Keratinocyte (primary cell): ENCODE results near the gene PRKCE.

Source experiments
- EZH2 ChIP-seq: IDR thresholded peaks from one replicate; pipeline ENCODE4 v1.6.1; 2012; ENCODE audit warnings: inconsistent platforms, mild to moderate bottlenecking, low read length, moderate library complexity
- TF ChIP-seq, protein P1 (sequence below), 3 experiments: IDR thresholded peaks in 1 of 3; conservative IDR thresholded peaks in 1 of 3; optimal IDR thresholded peaks in 1 of 3; 2 replicates in 2 of 3; 3 replicates in 1 of 3; pipeline versions ENCODE3 to v1.5.1; 2011; ENCODE audit warnings: low read length in 3 of 3, mild to moderate bottlenecking in 3 of 3, moderate library complexity in 2 of 3, control low read depth in 1 of 3, inconsistent platforms in 1 of 3; ENCODE audit not compliant: insufficient read depth in 2 of 3; ENCODE audit errors: extremely low read depth in 1 of 3

DNA sequence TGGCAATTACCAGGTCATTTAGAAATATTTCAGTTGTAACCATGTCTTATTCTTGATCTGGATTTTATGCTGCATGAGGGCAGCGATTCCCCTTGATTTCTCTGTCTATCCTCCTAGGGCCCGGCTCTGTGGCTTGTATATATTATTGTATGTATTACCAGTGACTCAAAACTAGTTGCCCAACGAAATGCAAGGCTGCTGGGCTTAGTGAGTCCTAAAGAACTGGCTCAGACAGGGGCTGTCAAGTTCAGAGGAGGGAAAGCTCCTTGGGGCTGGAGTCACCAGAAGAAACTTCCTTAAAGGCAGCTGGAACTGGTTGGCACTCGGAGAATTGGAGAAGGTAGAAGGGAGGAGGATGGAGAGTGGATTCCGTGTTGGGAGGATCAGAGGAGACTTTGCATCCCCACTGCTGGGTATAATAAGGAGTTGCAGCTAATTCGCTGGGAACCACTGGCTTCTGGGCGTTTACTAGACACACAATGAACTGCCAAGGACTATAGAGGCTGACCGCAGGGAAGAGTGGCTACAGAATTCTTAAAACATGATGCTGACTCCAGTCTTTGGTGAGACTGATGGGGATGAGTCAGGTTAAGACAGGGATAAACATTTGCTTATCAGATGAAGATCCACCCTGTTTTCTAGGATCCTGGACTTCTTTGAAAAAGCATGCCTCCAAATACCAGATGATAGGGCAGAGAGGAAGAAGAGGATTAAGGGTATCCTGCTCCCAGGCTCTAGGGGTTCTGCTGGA, 104.3 kb downstream of the PRKCE start:
- TF ChIP-seq, protein P1, sequence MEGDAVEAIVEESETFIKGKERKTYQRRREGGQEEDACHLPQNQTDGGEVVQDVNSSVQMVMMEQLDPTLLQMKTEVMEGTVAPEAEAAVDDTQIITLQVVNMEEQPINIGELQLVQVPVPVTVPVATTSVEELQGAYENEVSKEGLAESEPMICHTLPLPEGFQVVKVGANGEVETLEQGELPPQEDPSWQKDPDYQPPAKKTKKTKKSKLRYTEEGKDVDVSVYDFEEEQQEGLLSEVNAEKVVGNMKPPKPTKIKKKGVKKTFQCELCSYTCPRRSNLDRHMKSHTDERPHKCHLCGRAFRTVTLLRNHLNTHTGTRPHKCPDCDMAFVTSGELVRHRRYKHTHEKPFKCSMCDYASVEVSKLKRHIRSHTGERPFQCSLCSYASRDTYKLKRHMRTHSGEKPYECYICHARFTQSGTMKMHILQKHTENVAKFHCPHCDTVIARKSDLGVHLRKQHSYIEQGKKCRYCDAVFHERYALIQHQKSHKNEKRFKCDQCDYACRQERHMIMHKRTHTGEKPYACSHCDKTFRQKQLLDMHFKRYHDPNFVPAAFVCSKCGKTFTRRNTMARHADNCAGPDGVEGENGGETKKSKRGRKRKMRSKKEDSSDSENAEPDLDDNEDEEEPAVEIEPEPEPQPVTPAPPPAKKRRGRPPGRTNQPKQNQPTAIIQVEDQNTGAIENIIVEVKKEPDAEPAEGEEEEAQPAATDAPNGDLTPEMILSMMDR (optimal IDR thresholded peaks at IDR 0.05 in 1 of 3, IDR thresholded peaks at IDR 0.05 in 1 of 3, conservative IDR thresholded peaks at IDR 0.05 in 1 of 3; ENCODE audit: extremely low read depth in 1 of 3, insufficient read depth in 2 of 3, low read length in 3 of 3) = no peak
- TF ChIP-seq EZH2 = no peak
